Mesenchymal stem cell (in vitro differentiated cells and primary cell): ENCODE results near the gene ACSF2.
"Not testable (repeated sequence)": the region's sequence is repeated elsewhere in the genome, so short reads cannot be mapped to it uniquely, and the experiment has no call there.

ENCODE experiments used
- DNase-seq: peaks from one replicate; pipeline ENCODE4 v3.0.0-alpha.2; 2013
- H2AFZ ChIP-seq: one replicate; pipeline ENCODE4 v1.6.1; 2013; ENCODE audit warnings: low read depth, mild to moderate bottlenecking, control low read depth, inconsistent platforms, low read length, moderate library complexity
- H2AK5ac ChIP-seq: 2 replicates; pipeline ENCODE4 v1.6.1; 2013; ENCODE audit warnings: low read length, moderate library complexity, mild to moderate bottlenecking, inconsistent platforms; ENCODE audit not compliant: severe bottlenecking
- H2BK120ac ChIP-seq: one replicate; pipeline ENCODE4 v1.6.1; 2013; ENCODE audit warnings: low read depth, mild to moderate bottlenecking, inconsistent platforms, low read length, moderate library complexity
- H2BK12ac ChIP-seq, 2 experiments: one replicate each; pipeline ENCODE4 v1.6.1; 2013; ENCODE audit warnings: inconsistent platforms in 2 of 2, low read length in 2 of 2, mild to moderate bottlenecking in 2 of 2, moderate library complexity in 2 of 2, control low read depth in 1 of 2
- H2BK15ac ChIP-seq: one replicate; pipeline ENCODE4 v1.6.1; 2013; ENCODE audit warnings: mild to moderate bottlenecking, low read depth, inconsistent platforms; ENCODE audit not compliant: poor library complexity, severe bottlenecking
- H2BK5ac ChIP-seq: 2 replicates; pipeline ENCODE4 v1.6.1; 2013; ENCODE audit warnings: low read depth, mild to moderate bottlenecking, low read length, control low read depth, inconsistent platforms; ENCODE audit not compliant: poor library complexity, severe bottlenecking
- H3K14ac ChIP-seq, 2 experiments: one replicate each; pipeline ENCODE4 v1.6.1; 2013; ENCODE audit warnings: inconsistent platforms in 2 of 2, low read length in 2 of 2, control low read depth in 1 of 2, mild to moderate bottlenecking in 1 of 2, moderate library complexity in 1 of 2
- H3K18ac ChIP-seq, 2 experiments: one replicate each; pipeline ENCODE4 v1.6.1; 2013; ENCODE audit warnings: inconsistent platforms in 2 of 2, low read length in 2 of 2, control low read depth in 1 of 2, low read depth in 1 of 2, mild to moderate bottlenecking in 1 of 2
- H3K23ac ChIP-seq, 2 experiments: one replicate each; pipeline ENCODE4 v1.6.1; 2013; ENCODE audit warnings: inconsistent platforms in 2 of 2, low read length in 2 of 2, mild to moderate bottlenecking in 2 of 2, moderate library complexity in 2 of 2, control low read depth in 1 of 2
- H3K27ac ChIP-seq: 2 replicates; pipeline ENCODE4 v1.5.1; 2013; ENCODE audit warnings: mild to moderate bottlenecking, moderate library complexity, low read length, control low read depth, inconsistent platforms; ENCODE audit not compliant: poor library complexity, severe bottlenecking
- H3K27me3 ChIP-seq, 2 experiments: 2 replicates each; pipeline versions ENCODE4 v1.6.1 to v1.7.0; 2013; ENCODE audit warnings: low read length in 2 of 2, mild to moderate bottlenecking in 2 of 2, moderate library complexity in 2 of 2, control low read depth in 1 of 2, inconsistent platforms in 1 of 2; ENCODE audit not compliant: control insufficient read depth in 1 of 2, insufficient read depth in 1 of 2
- H3K36me3 ChIP-seq, 2 experiments: 2 replicates each; pipeline versions ENCODE4 v1.6.1 to v1.7.0; 2013; ENCODE audit warnings: low read length in 2 of 2, control low read depth in 1 of 2, inconsistent platforms in 1 of 2, low read depth in 1 of 2, mild to moderate bottlenecking in 1 of 2; ENCODE audit not compliant: insufficient read depth in 2 of 2, control insufficient read depth in 1 of 2
- H3K4ac ChIP-seq, 2 experiments: one replicate each; pipeline ENCODE4 v1.6.1; 2013; ENCODE audit warnings: inconsistent platforms in 2 of 2, low read length in 2 of 2, mild to moderate bottlenecking in 2 of 2, moderate library complexity in 2 of 2, control low read depth in 1 of 2, low read depth in 1 of 2
- H3K4me1 ChIP-seq: 2 replicates; pipeline ENCODE4 v1.6.1; 2013; ENCODE audit warnings: low read depth, low read length, control low read depth; ENCODE audit not compliant: control insufficient read depth, insufficient read depth
- H3K4me2 ChIP-seq: 2 replicates; pipeline ENCODE4 v1.6.1; 2013; ENCODE audit warnings: low read length, mild to moderate bottlenecking, inconsistent platforms; ENCODE audit not compliant: poor library complexity, severe bottlenecking
- H3K4me3 ChIP-seq, 2 experiments: 2 replicates each; pipeline versions ENCODE4 v1.5.1 to v1.7.0; 2013; ENCODE audit warnings: low read length in 2 of 2, mild to moderate bottlenecking in 2 of 2, control low read depth in 1 of 2, low read depth in 1 of 2; ENCODE audit not compliant: insufficient read depth in 1 of 2
- H3K79me1 ChIP-seq: replicated peaks from 2 replicates; pipeline ENCODE4 v1.6.1; 2013; ENCODE audit warnings: mild to moderate bottlenecking, control low read depth, low read length, inconsistent platforms; ENCODE audit not compliant: poor library complexity, severe bottlenecking
- H3K9ac ChIP-seq: 2 replicates; pipeline ENCODE4 v1.7.0; 2013; ENCODE audit warnings: mild to moderate bottlenecking, low read length, moderate library complexity
- H3K9me3 ChIP-seq: 2 replicates; pipeline ENCODE4 v1.7.0; 2013; ENCODE audit warnings: mild to moderate bottlenecking, low read length; ENCODE audit not compliant: control insufficient read depth
- H4K8ac ChIP-seq: one replicate; pipeline ENCODE4 v1.6.1; 2013; ENCODE audit warnings: inconsistent platforms, mild to moderate bottlenecking, low read length, moderate library complexity
- H4K91ac ChIP-seq: one replicate; pipeline ENCODE4 v1.6.1; 2013; ENCODE audit warnings: mild to moderate bottlenecking, low read length, inconsistent platforms
- WGBS: methylation state at CpG from one replicate; pipeline ENCODE4 v1.1.7; 2013; ENCODE audit warnings: mixed read lengths; 5-methylcytosine and 5-hydroxymethylcytosine counted together

ACSF2 gene

GRCh38 chr17:50470426-50470825 is 44.4 kb downstream of the ACSF2 start:
- H2BK12ac ChIP-seq = no peak overlapping the region
- no peak overlapping the region for H3K4me3 ChIP-seq
- no peak overlapping the region for H3K14ac ChIP-seq
- H4K91ac ChIP-seq = no peak overlapping the region
- H2BK5ac ChIP-seq = no peak overlapping the region
- 85% methylated on average over 6 of the region's 6 CpGs for WGBS
- no peak overlapping the region for H2AFZ ChIP-seq
- H3K79me1 ChIP-seq = no peaks in the 10 kb centered on the region
- H3K4me1 ChIP-seq = peaks cover 17% of the 10 kb centered on the region
- H2AK5ac ChIP-seq = no peak overlapping the region
- H3K27me3 ChIP-seq = peaks cover 25 to 44% of the 10 kb centered on the region in 2 experiments
- no peaks in the 10 kb centered on the region for H3K9me3 ChIP-seq
- no peak overlapping the region for H4K8ac ChIP-seq
- DNase-seq = no peak
- no peak overlapping the region for H2BK120ac ChIP-seq
- H3K27ac ChIP-seq = no peak overlapping the region
- H3K36me3 ChIP-seq = peaks cover 8 to 36% of the 10 kb centered on the region in 2 experiments
- no peak overlapping the region for H3K23ac ChIP-seq
- no peak overlapping the region for H2BK15ac ChIP-seq
- H3K4ac ChIP-seq = no peak overlapping the region
- no peak overlapping the region for H3K18ac ChIP-seq
- H3K9ac ChIP-seq = no peak overlapping the region
- H3K4me2 ChIP-seq = no peak overlapping the region

DNA sequence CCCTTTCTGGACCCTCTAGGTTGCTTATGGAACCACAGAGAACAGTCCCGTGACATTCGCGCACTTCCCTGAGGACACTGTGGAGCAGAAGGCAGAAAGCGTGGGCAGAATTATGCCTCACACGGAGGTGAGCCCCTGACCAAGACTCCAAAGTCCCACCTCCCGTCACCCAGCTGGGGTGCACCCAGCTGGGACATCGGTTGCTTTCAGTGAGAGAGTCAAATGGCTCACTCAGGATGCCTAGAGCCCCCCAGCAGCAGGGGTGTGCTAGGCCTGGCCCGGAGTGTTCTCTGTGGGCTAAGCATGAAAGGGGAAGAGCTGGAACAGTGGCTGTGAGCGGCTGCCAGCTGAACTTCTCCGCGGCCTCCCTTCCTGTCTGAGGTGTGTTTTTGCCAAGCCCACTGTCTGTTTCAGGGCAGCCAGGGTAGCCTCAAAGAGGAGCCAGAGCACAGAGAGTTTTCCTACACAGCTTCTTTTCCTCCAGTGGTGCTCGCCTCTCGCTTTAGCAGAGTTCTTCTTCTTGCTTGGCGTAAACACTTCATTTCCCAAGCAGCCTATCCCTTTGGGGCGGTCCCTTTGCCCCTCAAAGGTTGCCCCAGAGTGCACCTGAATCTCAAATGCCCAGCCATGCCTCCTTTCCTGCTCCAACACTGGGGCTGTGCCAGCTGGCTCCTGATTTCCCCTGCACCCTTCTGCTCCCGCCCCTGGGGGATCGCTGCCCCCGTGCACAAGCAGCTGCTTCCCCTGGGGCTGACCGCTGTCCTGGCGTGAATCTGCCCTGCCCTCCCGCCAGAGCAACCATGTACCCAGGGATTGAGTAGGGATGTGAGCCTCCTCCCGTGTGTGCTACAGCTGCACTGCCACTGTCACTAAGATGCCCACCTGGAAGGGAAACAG is 45.2 kb downstream of the ACSF2 start:
- Histone ChIP-seq H3K18ac (no peak overlapping the region), H4K91ac (no peak overlapping the region), H3K4ac (no peak overlapping the region), H2AK5ac (no peak overlapping the region), H2BK15ac (no peak overlapping the region), H3K9me3 (no peaks in the 10 kb centered on the region), H2AFZ (no peak overlapping the region), H3K4me3 (no peak overlapping the region), H3K14ac (no peak overlapping the region), H3K4me2 (no peak overlapping the region), H3K27ac (no peak overlapping the region), H4K8ac (no peak overlapping the region), H3K27me3 (peaks cover 25 to 44% of the 10 kb centered on the region in 2 experiments), H2BK120ac (no peak overlapping the region), H3K36me3 (peaks cover 8 to 36% of the 10 kb centered on the region in 2 experiments), H3K79me1 (no peaks in the 10 kb centered on the region), H3K9ac (no peak overlapping the region), H3K23ac (no peak overlapping the region), H3K4me1 (peaks cover 17% of the 10 kb centered on the region), H2BK12ac (no peak overlapping the region), H2BK5ac (no peak overlapping the region)
- WGBS = 95% methylated on average over 22 of the region's 22 CpGs
- no peak for DNase-seq

DNA sequence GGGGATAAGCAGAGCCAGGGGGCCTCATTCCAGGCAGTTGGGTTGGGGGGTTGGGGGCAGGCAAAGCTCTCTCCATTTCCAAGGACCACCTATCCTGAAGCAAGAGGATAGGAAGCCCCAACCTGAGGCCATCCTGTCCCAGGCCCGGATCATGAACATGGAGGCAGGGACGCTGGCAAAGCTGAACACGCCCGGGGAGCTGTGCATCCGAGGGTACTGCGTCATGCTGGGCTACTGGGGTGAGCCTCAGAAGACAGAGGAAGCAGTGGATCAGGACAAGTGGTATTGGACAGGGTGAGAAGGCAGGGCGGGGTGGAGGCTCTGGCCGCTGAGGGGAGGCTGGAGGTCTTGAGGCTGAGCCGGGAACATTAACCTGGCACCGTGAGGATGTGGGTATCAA is 46.3 kb downstream of the ACSF2 start:
- H3K36me3 ChIP-seq = peaks cover 8 to 36% of the 10 kb centered on the region in 2 experiments
- H3K4ac ChIP-seq = no peak overlapping the region
- peak overlapping the region; percentile 50 for H2AK5ac ChIP-seq
- H3K4me3 ChIP-seq = no peak overlapping the region
- no peak overlapping the region for H3K23ac ChIP-seq
- H2BK120ac ChIP-seq = no peak overlapping the region
- no peak for DNase-seq
- H3K9ac ChIP-seq = no peak overlapping the region
- WGBS = 92% methylated on average over 9 of the region's 10 CpGs
- no peaks in the 10 kb centered on the region for H3K9me3 ChIP-seq
- H3K18ac ChIP-seq = no peak overlapping the region
- H2BK5ac ChIP-seq = no peak overlapping the region
- H3K14ac ChIP-seq = no peak overlapping the region
- H4K8ac ChIP-seq = no peak overlapping the region
- no peak overlapping the region for H2BK15ac ChIP-seq
- no peak overlapping the region for H4K91ac ChIP-seq
- H3K4me1 ChIP-seq = peaks cover 17% of the 10 kb centered on the region
- H3K79me1 ChIP-seq = no peaks in the 10 kb centered on the region
- H2AFZ ChIP-seq = no peak overlapping the region
- peaks cover 29 to 34% of the 10 kb centered on the region in 2 experiments for H3K27me3 ChIP-seq
- no peak overlapping the region for H3K4me2 ChIP-seq
- no peak overlapping the region for H3K27ac ChIP-seq
- H2BK12ac ChIP-seq = no peak overlapping the region

GRCh38 chr17:50472761-50473161 is 46.7 kb downstream of the ACSF2 start:
- H3K36me3 ChIP-seq = peaks cover 8 to 36% of the 10 kb centered on the region in 2 experiments
- H3K14ac ChIP-seq, H2BK15ac ChIP-seq, H3K23ac ChIP-seq, H4K91ac ChIP-seq, H2BK120ac ChIP-seq, H3K4ac ChIP-seq, H2BK5ac ChIP-seq, H3K9ac ChIP-seq, H3K4me2 ChIP-seq, H3K4me3 ChIP-seq, H3K18ac ChIP-seq, H3K79me1 ChIP-seq, H3K27ac ChIP-seq, H2AK5ac ChIP-seq, H3K9me3 ChIP-seq, H4K8ac ChIP-seq, H2BK12ac ChIP-seq, H2AFZ ChIP-seq: not testable (repeated sequence)
- 87% methylated on average over 12 of the region's 13 CpGs for WGBS
- peak; percentile 19 for DNase-seq
- H3K27me3 ChIP-seq = peaks cover 26 to 29% of the 10 kb centered on the region in 2 experiments
- H3K4me1 ChIP-seq = peaks cover 17% of the 10 kb centered on the region
